SHP77 (cell line): ENCODE measurements around the gene SLC22A4.
A peak's percentile ranks its signal among the peaks of the same experiment; 100 is the strongest.

Experiments
- DNase-seq, 2 experiments: peaks; one replicate each; lab custom pipeline; 2025; lab: John Stamatoyannopoulos, UW

The SLC22A4 gene

DNA sequence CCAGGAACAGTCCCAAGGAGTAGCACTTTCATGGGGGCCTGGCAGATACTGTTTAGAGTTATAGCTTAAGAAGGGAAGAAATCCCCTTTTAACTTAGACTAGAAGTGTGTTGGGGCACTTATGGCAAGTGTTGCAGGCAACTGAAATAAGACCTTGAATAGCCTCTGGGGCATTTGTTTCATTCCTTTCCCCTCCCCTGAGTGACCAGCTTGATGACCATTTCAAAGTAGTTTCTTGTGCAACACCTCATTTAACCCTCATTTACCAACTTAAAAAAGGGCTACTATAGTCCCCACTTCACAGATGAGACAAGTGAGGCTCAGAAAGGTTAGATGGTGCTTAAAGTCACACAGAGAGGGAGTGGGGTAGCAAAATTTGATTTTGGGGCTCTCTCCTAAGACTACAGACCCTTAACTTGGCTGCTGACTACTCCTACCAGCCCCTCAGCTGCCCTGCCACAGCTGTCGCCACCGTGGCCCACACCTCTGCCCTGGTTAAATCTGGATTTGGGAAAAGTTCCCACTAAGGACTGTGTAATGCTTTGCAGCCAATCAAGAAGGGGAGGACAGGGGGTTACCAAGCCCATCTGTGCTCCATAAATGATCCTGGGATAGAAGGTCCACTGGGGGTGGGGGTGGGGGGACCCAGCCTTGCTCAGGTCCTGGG, 31.2 kb upstream of the SLC22A4 start:
- DNase-seq, result no peak

DNA sequence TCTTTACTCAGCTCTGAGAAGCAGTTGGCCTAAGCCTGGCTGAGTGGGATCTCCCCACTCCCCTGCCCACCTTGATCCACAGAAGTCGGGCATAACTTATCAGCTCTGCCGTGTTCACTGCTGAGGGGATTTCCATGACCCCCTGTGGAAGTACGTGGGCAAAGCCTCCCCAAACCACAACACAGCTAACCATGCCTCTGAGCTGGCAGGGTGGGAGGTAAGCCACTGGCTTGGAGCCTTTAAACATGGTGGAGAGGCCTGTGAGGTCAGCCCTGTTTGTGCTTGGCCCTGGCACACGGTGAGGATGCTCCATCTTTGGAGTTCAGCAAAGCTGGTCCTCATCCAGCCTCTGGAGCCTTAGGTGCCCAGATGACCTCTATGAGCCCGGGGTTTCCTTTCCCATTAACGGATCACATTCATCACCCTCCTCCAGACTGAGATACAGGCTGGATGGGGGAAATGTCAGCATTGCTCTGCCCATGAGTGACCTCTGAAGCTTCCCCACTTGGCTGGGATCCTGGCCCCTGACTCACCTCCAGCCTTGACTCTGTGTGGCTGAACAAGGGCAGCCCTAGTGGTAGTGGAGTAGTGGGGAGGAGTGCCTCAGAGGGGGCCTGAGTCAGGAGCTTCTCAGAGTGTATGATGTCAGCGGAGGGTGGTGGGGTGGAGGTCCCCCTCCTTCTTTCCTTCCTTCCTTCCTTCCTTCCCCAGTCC, 30.5 kb upstream of the SLC22A4 start:
- DNase-seq, result no peak

DNA sequence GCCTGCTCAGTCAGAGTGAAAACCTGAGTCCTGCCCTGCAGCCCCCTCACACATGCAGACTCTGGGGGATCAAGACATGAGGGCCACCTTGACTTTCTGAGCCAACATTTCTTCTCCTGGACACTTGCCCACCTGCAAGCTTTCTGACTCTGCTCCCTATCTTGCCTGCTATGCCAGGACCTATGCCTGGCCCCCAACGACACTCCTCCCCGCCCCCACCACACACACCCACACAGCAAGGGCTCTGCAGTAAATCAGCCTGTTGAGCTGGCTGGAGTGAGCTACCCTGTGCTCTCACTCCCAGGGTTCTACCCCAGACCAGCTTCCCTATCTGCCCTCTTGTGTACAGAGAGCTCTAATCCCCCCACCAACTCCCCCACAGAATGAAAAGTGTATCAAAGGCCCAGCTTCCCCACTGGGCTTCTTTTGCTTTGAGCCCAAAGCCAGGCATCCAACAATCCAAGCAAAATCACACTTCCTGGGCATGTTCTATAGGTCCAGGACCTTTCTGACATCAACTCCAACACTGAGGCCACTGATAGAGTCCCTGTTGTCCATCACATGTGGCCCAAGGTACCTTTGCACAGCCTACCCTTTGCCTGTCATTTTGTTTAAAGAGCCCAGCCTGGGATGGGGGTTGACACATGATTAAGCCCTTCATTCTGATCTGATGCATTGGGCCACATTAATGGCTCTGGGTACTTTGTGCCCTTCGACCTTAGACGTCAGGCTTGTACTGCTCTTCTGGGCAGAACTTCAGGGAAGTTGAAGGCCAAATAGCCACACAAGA, 29.5 kb upstream of the SLC22A4 start:
- DNase-seq, result no peak

DNA sequence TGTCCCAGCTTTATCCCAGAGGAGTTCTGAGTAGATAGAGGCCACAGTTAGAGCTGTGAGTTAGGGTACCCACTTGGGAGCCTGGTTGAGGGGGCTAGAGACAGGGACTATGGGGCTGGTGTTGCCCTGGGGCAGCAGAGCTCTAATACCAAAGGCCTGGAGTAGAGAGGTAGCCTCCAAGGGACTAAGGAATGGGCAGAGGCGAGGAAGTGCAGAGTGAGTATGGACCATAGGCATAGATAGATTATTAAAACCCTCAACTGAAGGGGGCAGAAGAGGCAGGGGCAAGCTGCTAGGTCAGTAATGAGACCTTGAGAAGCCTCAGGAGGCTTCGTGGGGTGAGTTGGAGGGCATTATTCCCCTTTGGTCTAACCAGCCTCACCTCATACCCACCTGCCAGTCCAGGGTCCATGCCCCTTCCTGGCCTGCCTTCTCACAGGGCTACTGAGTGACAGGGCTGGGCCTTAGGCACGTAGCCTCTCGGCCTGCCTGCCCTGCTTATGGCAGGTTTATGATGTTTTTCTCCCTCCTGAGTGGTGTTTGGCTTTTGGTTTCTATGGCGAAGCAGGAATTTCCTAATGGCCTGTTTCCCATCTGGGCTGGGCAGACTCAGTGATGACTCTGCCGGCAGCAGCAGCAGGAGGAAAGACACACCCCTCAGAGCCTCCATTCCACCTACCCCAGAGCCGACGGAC, 28.7 kb upstream of the SLC22A4 start:
- no peak for DNase-seq

DNA sequence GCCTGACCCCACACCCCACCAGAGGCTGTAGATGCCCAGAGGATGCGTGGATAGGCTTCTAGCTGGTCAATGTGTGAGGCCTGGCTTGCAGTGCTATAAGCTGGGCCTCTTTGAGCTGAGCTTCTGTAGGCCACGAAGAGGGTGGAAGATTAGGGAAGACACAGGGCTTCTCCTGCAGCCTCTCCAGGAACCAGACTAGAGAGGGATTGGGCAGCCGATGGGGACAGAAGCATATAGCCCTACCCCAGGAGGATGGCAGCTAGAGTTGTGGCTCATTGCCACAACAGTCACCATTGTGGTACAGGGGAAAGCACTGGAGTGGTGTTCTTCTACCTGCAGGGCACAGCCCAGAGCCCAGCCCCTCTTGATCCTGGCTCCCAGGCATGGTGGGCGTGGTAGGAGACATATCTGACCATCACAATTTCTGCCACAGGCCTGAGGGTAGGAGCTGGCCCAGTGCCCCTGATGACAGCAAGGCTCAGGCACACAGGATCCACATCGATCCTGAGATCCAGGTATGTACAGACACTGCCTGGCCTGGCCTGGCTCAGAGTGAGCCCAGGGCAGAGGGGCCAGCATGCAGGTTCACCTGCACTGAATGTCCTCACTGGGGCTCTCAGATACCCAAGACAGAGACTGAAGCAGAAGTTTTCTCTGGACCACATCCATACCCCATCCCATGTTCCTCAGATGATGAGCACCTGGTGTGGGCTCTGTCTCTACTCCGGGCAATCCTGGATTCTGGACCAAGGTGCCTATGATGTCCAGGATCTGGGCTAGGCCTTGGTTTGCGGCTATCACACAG, 28.0 kb upstream of the SLC22A4 start:
- no peak for DNase-seq

DNA sequence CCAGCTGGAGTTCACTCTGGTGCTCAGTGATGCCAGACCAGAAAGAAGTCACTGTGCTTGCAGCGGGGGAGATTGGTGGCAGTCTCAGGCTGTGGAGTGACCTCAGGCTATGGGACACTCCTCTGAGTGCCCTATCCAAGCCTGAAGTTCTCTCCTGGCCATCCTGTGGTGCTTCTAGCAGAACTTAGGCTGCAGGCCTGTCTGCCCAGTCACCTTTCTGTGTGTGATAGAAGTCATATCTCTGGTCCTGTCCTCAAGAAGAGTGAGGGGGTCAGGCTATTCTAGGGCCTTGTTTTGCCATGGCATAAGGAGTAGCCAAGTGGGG, 27.4 kb upstream of the SLC22A4 start:
- no peak for DNase-seq

DNA sequence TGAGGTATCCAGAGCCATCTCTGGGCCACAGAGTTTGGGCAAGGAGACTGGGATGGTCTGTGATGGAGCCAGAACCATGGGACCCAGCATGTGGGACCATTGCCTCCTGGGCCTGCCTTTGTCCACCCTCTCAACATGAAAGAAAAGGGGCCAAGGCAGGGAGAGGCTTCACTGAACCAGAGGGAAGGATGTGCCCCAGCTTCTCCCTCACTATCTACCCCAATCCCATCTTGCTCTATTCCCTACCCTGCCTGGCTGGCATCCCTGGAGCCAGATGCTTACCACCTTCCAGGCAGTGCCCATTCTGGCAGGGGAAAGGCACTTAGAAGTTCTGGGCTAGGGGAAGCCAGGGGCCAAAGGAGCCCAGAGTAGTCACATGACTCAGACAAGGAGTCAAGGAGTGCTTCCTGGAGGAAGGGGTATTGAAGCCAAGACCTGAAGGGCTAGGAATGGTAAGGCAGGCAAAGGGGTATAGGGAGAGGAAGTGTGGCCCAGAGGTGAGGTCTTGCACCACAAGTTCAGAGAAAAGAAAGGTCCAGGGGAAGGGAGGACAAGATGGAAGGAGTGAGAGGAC, 26.9 kb upstream of the SLC22A4 start:
- DNase-seq, result no peak

DNA sequence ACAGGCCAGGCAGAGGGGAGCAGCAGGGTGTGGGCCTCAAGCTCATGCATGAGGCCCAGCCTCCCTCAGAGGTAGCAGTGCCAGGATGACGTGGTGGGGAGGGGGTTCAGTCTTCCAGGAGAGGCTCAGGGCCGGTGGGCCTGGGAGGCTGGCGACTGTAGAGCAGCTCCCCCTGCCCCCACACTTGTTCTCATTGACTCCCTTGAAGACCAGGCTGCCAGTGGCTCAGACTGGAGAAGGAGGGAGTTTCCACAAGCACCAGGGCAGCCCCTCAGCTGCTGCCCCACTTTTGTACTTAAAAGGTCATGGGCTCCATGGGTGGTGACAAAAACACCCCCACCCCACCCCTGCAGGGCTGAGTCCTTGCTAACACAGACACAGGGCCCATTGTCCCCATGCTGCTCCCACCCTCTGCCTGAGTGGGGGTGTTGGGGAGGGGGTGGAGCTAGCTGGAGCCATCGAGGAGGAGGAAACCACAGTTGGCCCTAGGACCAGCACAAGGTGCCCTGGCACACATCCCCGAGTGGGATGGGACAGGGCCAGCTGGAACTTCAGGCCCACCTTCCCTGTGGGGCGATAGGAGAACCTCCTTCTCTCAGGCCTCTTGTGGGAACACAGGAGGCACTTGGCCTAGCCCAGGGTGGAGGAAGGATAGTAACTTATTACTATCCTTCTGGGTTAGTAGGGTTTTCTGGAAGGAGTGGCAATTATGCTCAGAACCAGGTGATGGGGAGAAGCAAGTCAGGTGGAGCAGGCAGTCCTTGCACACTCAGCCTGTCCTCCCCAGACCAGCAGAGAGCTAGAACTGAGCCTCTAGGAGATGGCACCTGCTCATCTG, 26.0 kb upstream of the SLC22A4 start:
- no peak for DNase-seq

DNA sequence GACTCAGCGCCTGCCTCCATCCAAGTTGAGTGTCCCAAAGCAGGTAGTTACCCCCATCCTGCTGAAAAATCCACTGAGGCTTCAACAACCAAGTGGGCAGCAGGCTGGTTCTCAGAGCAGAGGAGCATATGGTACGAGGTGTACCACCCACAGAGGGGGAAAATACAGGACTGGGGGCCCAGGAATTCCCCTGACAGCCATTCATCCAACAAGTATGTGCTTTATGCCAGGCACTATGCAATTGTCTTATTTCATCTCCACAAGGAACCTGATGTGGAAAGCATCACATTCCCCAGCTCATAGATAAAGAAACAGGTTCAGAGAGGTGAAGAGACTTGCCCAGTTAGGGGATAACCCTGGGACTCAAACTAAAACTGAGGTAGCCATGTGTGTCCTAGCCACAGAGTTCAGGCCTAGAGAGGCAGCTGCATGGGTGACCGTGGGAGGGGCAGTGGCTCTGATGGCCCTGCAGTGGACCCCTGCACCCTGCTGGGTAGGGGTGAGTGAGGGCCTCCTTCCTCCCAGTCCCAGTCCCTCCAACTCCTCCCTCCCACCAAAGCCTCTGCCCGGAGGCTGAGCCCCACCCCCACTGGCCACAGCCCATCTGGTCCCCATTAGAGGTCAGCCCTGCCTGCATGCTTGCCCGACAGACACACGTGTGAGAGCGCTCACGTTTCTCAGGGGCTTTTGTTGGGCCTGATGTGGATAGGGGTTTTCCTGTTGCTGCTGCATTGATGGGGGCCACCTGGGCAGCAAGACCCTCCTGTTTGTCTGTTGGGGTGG, 25.2 kb upstream of the SLC22A4 start:
- no peak for DNase-seq

DNA sequence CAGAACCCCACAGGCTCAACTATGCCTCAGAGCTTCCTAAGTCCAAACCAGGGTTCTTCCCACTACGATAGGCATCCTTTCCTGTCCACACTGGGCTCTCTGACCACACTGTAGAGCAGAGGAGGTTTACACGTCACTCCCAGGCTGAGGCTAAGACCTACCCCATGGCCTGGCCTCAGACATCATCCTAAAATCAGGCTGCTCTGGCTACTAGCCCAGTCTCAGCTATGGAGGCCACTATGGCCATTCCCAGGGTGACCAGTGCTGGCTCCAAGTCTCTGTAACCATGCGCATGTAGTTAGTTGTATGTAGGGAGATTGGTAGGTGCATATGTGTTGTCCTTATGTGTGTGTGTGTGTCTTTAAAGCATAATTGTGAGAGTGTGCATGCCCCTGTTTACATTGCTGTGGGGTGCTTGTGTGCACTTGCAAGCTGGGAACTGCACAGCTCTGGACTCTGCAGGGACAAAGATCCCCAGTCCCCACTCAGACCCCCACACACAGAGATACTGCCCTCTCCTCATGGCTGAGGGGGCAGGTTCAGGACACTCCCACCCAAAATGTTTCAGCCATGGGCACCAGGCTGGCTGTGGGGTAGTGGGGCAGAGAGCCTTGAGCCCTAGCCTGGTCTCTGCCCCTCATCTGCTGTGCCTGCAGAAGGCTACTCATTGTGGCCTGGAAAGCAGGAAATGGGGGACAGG, 24.4 kb upstream of the SLC22A4 start:
- no peak for DNase-seq

DNA sequence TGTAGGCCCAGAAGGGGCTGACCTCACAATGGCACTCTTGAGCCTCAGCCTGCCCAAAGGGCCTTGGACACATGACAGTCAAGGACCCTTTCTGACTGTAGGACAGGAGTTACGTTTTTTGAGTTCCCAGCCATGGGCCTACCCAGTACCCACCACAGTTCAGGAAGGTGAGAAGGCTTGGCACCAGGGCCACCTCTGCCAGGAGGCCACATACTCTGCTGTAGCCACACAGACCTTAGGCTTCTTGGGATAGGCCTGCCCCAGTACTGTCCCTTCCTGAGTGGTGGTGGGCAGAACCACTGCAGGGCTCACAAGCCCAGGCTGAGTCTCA, 23.9 kb upstream of the SLC22A4 start:
- DNase-seq, result no peak

DNA sequence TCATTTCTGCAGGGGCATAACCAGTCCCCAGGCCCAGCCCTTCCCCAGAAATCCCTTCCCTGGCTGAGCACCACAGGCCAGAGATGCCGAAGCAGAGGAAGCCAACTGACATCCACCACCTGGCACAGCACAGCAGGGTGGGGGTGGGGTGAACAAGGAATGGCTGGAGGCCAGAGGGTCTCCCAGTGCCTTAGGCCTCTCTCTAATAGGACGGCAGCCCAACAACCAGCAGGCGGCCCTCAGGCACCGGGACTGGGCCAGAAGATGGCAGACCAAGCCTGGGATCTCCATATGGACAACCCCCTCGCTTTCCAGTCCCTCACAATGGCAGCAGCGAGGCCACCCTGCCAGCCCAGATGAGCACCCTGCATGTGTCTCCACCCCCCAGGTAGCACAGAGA, 23.5 kb upstream of the SLC22A4 start:
- no peak for DNase-seq

DNA sequence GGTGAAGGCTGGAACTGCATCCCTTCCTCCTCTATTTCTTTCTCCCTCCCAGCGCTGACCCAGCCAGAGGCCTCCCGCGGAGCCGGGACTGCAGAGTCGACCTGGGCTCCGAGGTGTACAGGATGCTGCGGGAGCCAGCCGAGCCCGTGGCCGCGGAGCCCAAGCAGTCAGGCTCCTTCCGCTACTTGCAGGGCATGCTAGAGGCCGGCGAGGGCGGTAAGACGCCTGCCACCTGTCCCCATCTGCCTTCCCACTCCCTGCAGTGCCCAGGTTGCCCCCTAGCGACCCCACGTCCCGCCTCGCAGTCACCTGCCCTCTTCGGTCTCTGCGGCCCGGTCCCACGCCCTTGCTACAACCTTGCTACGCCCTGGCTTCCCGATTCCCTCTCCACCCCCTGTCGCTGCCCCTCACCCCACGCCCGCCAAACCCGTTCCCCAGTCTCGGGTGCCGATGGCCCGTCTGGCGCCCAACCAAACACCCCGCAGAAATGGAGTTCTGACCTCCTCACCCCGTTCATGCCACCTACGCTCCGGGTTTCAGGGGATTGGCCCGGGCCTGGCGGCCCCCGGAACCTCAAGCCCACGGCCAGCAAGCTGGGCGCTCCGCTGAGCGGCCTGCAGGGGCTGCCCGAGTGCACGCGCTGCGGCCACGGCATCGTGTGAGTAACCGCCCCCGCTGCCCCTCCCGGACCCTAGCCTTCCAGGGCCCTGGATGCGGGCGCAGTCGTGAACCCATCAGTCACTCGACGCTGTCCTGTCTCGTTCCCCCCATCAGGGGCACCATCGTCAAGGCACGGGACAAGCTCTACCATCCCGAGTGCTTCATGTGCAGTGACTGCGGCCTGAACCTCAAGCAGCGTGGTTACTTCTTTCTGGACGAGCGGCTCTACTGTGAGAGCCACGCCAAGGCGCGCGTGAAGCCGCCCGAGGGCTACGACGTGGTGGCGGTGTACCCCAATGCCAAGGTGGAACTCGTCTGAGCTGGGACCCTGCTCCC, 22.6 kb upstream of the SLC22A4 start:
- DNase-seq, result no peak

DNA sequence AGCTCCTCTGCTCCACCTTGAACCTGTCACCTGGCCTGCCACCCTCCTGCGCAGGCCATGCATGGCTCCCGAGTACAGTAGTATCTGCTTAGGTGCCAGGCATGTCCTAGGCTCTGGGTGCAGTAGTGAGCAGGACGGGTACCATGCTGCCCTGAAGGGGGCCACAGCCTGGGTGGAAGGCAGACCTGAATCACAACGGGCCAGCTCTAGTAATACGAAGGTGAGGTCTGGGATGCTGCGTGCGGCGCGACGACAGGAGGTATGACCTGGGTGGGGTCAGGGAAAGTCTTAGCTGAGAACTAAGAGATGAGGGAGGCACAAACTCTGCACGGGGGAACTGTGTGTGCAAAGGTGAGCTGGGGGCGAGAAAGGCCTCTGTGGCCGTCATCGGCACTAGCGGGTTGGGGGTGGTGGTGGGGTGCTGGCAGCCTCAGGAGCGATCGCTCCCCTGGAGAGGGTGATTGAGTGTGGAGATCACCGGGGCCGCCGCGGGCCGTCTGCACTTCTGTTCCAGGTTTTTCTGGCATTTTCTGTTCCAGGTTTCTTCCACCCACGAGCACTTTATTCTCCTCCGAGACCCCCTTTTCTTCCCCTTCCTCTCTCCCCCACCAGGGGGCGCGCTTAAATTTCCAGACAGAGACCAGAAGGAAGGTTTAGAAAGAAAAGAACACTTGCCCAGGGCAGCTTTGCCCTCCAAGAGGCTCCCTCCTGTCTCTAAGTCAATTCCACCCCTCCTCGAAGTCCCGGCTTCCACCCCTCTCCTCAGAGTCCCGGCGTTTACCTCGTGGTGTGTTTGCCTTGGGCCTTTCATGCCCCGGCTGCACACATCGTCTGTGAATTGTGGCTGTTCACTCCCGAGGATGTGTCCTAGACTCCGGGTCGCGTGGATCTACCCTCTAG, 21.6 kb upstream of the SLC22A4 start:
- DNase-seq, result peak; percentile 49 to 60

DNA sequence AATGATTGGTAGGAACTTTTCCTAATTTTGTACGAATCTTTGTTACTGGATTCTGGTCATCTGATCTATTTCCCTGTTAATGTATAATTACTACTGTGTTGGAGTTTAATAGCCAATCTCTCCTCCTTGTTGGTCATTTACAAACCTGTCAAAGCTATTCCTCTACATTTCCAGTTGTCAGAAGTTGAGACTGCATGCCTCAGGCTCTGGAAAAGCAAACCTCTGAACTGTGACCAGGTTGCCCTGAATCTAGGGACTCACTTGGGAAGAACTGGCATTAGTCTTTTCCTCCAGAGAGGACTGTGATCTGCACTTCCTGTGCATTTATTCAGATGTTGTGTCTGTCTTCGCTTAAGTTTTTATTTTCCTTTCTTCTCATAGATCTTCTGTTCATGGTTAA, 20.6 kb upstream of the SLC22A4 start:
- DNase-seq, result no peak

DNA sequence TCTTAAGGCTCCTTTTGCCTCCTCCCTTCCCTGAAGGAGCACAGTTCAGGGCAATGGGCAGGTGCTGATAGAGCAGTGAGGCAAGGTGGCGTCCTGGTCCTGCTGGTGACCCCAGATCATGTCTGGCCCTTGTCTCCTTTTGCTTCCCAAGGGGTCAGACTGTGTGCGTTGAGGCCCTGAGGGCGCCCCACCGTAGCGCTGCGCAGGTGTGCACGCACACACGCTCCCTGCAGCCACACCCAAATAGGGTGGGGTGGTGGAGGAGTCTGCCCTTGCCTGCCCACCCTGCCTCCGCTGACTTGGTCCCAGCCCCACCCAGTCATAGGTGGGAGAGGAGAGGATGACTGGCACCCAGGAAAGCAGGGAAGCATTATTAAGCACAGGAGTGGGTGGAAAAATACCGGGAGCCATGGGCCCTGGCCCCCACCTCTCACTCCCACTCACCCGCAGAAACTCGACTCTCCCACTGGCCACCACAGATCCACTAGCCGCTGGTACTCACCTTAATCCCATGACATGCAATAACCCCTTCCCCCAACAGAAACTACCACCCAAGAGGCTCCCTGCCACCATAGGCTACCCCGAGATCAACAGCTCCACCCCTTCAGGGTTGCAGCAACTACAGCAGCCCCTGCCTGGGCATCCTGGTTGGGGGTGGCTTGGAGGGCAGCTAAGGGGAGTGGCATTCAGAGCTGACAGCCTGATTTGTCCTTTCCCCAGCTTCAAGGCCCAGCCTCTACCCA, 20.0 kb upstream of the SLC22A4 start:
- no peak for DNase-seq
